Keratinocyte (primary cell): ENCODE data around the gene GPR15LG. TPM values are rescaled to one million over a fixed set of nuclear protein-coding genes. Genes with fewer than 3 reads are reported as not detected.

Experiments used
- DNase-seq: peaks from one replicate; pipeline ENCODE4 v3.0.0-alpha.2; 2011; ENCODE audit warnings: low read depth, missing footprints, low spot score
- FAIRE-seq: peaks from 2 replicates; lab custom pipeline; 2011; peaks lifted over from hg19 to GRCh38; lab: Jason Lieb, UNC
- H2AFZ ChIP-seq: 2 replicates; pipeline ENCODE4 v1.6.0; 2012; ENCODE audit warnings: low read length, control low read depth, inconsistent platforms; ENCODE audit not compliant: control insufficient read depth
- H3K27ac ChIP-seq: 2 replicates; pipeline ENCODE4 v1.5.1; 2011; ENCODE audit warnings: low read length; ENCODE audit not compliant: control insufficient read depth, insufficient read depth
- H3K27me3 ChIP-seq: 3 replicates; pipeline ENCODE4 v1.6.0; 2011; ENCODE audit warnings: low read length; ENCODE audit not compliant: control insufficient read depth, insufficient read depth; ENCODE audit errors: extremely low read depth
- H3K36me3 ChIP-seq, 2 experiments: 2 replicates in 1 of 2; 3 replicates in 1 of 2; pipeline ENCODE4 v1.5.1; 2011; ENCODE audit warnings: low read length in 2 of 2, mild to moderate bottlenecking in 1 of 2; ENCODE audit not compliant: control insufficient read depth in 2 of 2, insufficient read depth in 2 of 2; ENCODE audit errors: extremely low read depth in 1 of 2
- H3K4me1 ChIP-seq: 3 replicates; pipeline ENCODE4 v1.5.1; 2011; ENCODE audit warnings: low read length; ENCODE audit not compliant: control insufficient read depth, insufficient read depth; ENCODE audit errors: extremely low read depth
- H3K4me2 ChIP-seq: 3 replicates; pipeline ENCODE4 v1.6.0; 2011; ENCODE audit warnings: low read depth, low read length; ENCODE audit not compliant: control insufficient read depth, insufficient read depth; ENCODE audit errors: extremely low read depth
- H3K4me3 ChIP-seq, 3 experiments: fragments of 200-600 bp in 1 of 3; sonication (generic) in 1 of 3; 2 replicates in 2 of 3; 3 replicates in 1 of 3; pipeline ENCODE4 v1.5.1; 2011 to 2016; ENCODE audit warnings: low read length in 3 of 3, mild to moderate bottlenecking in 3 of 3, control low read depth in 2 of 3, inconsistent platforms in 1 of 3, low read depth in 1 of 3, mixed read lengths in 1 of 3, mixed run types in 1 of 3, moderate library complexity in 1 of 3; ENCODE audit not compliant: control insufficient read depth in 2 of 3, insufficient read depth in 2 of 3; ENCODE audit errors: extremely low read depth in 1 of 3
- H3K79me2 ChIP-seq: 2 replicates; pipeline ENCODE4 v1.6.0; 2012; ENCODE audit warnings: low read length; ENCODE audit not compliant: control insufficient read depth, insufficient read depth
- H3K9ac ChIP-seq: 3 replicates; pipeline ENCODE4 v1.6.0; 2011; ENCODE audit warnings: low read length; ENCODE audit not compliant: control insufficient read depth, insufficient read depth; ENCODE audit errors: extremely low read depth
- H3K9me1 ChIP-seq: 3 replicates; pipeline ENCODE4 v1.6.0; 2011; ENCODE audit warnings: low read length; ENCODE audit not compliant: control insufficient read depth, insufficient read depth; ENCODE audit errors: extremely low read depth
- H3K9me3 ChIP-seq: 2 replicates; pipeline ENCODE4 v1.5.1; 2012; ENCODE audit warnings: low read depth, low read length; ENCODE audit not compliant: control insufficient read depth
- H4K20me1 ChIP-seq: 3 replicates; pipeline ENCODE4 v1.6.0; 2011; ENCODE audit warnings: low read length; ENCODE audit not compliant: control insufficient read depth, insufficient read depth; ENCODE audit errors: extremely low read depth
- CTCF ChIP-seq, 3 experiments: IDR thresholded peaks in 1 of 3; conservative IDR thresholded peaks in 1 of 3; optimal IDR thresholded peaks in 1 of 3; 2 replicates in 2 of 3; 3 replicates in 1 of 3; pipeline versions ENCODE3 to v1.5.1; 2011; ENCODE audit warnings: low read length in 3 of 3, mild to moderate bottlenecking in 3 of 3, moderate library complexity in 2 of 3, control low read depth in 1 of 3, inconsistent platforms in 1 of 3; ENCODE audit not compliant: insufficient read depth in 2 of 3; ENCODE audit errors: extremely low read depth in 1 of 3
- EZH2 ChIP-seq: IDR thresholded peaks from one replicate; pipeline ENCODE4 v1.6.1; 2012; ENCODE audit warnings: inconsistent platforms, mild to moderate bottlenecking, low read length, moderate library complexity
- dilution Hi-C: fragments of 300-500 bp; cut with MboI; formaldehyde crosslinking; loops from one replicate; pipeline ENCODE4 v1.7.0; 2020; ENCODE audit warnings: low sequenced_read_pairs; ENCODE audit not compliant: extremely low pct_ligation_motif_present
- polyA plus RNA-seq, 5 experiments: library from polyadenylated mRNA; depleted of rRNA in 3 of 5; stranded (reverse) in 3 of 5; stranded (forward) in 1 of 5; unstranded in 1 of 5; fragments of >200 nt; gene quantifications; 1 replicate in 1 of 5; 2 replicates in 3 of 5; 3 replicates in 1 of 5; pipeline versions ENCODE4 v1.2.1 to v1.2.3, GENCODE V29; 2011 to 2012; ENCODE audit warnings: missing spikeins in 2 of 5, low read depth in 1 of 5, low replicate concordance in 1 of 5

Gene GPR15LG
- polyA plus RNA-seq, 1 donor (not counting 4 experiments of a cell fraction or from before 2014, with no cell fraction given): 10.4 TPM

DNA sequence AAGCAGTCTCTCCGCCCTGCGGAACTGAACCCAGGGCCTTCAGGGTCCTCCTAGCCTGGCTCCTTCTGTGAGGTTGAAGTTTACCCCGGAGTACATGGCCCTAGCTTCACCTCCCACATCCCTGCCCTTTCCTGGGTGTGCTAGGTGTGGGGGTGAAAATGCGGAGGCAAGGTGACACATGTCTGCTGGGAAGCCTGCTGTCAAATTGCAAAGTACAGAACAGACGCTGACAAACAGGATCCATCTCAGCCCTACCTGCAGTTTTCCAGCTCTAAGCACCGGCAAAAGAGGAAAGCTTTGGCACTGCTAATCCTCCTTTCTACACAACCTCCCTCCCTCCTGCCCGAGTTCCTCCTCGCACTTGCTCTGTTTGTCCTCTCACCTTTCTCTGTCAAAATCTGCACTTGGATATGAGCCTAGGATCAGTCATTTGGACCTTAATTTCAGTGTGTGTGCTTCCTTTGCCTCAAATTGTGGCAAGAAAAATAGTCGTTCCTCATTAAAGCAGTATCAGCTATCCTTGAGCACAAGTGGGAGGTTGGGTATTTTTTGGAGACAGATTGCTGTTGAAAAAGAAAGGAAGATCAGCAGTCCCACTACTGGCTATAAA is 14.4 kb upstream of the GPR15LG start:
- Histone ChIP-seq H3K9ac (no peak overlapping the region), H3K36me3 (peaks cover 0 to 1% of the 10 kb centered on the region in 2 experiments), H3K9me3 (no peaks in the 10 kb centered on the region), H3K27ac (no peak overlapping the region), H4K20me1 (no peaks in the 10 kb centered on the region), H3K27me3 (no peaks in the 10 kb centered on the region), H3K79me2 (no peaks in the 10 kb centered on the region), H2AFZ (peak overlapping the region; percentile 67), H3K9me1 (no peaks in the 10 kb centered on the region), H3K4me1 (peaks cover 3% of the 10 kb centered on the region), H3K4me3 (no peak overlapping the region), H3K4me2 (peak overlapping the region; percentile 31)
- FAIRE-seq (no peak), DNase-seq (no peak)
- TF ChIP-seq EZH2 (no peak), CTCF (optimal IDR thresholded peaks at IDR 0.05 in 1 of 3, IDR thresholded peaks at IDR 0.05 in 1 of 3, conservative IDR thresholded peaks at IDR 0.05 in 1 of 3; ENCODE audit: extremely low read depth in 1 of 3, insufficient read depth in 2 of 3, low read length in 3 of 3) (no peak)
- dilution Hi-C loops: no loop called here

DNA sequence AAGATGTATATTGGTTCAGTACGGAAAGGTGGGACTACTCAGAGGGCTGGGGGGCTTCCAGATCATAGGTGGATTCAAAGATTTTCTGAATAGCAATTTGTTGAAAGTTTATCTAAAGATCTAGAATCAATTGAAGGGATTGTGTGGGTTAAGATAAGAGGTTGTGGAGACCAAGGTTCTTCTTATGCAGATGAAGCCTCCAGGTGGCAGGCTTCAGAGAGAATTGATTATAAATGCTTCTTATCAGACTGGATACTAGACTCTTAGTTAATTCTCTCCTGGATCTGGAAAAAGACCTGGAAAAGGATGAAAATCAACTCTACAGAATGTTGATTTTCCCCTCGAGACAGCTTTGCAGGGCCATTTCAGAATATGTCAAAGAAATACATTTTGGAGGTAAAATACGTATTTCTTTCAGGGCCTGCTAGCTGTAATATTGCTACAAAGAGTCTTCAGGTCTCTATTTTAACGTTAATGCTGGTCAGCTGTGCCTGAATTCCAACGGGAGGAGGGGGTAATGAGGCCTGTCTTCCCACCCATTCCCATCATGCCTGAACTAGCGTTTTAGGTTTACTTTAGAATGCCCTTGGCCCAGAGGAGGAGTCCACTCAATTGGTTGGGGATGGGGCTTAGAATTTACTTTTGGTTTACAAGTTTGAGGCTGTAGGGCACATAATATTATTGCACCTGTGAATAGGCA is 12.8 kb upstream of the GPR15LG start:
- H3K4me3 ChIP-seq: no peak overlapping the region
- no peak overlapping the region for H2AFZ ChIP-seq
- H3K36me3 ChIP-seq: peaks cover 0 to 2% of the 10 kb centered on the region in 2 experiments
- no peak overlapping the region for H3K27ac ChIP-seq
- TF ChIP-seq CTCF (optimal IDR thresholded peaks at IDR 0.05 in 1 of 3, IDR thresholded peaks at IDR 0.05 in 1 of 3, conservative IDR thresholded peaks at IDR 0.05 in 1 of 3; ENCODE audit: extremely low read depth in 1 of 3, insufficient read depth in 2 of 3, low read length in 3 of 3) (peak in 1 of 3 experiments; percentile 25), EZH2 (no peak)
- no peaks in the 10 kb centered on the region for H3K9me3 ChIP-seq
- FAIRE-seq: peak; percentile 23
- DNase-seq: no peak
- no peaks in the 10 kb centered on the region for H4K20me1 ChIP-seq
- no peak overlapping the region for H3K4me2 ChIP-seq
- no peaks in the 10 kb centered on the region for H3K27me3 ChIP-seq
- H3K79me2 ChIP-seq: no peaks in the 10 kb centered on the region
- dilution Hi-C loops: no loop called here
- H3K9ac ChIP-seq: no peak overlapping the region
- H3K9me1 ChIP-seq: no peaks in the 10 kb centered on the region
- H3K4me1 ChIP-seq: peaks cover 3% of the 10 kb centered on the region
